22Rv1 (cell line): Measurements from ENCODE around the gene GRIK1.

ENCODE experiments used
- H3K27ac ChIP-seq: fragments of 450-650 bp; 2 replicates; pipeline ENCODE4 v1.5.1; 2017
- ZFX ChIP-seq: fragments of 450-650 bp; IDR thresholded peaks from 2 replicates; pipeline ENCODE4 v1.6.1; 2017; ENCODE audit warnings: antibody characterized with exemption, borderline replicate concordance
- TF ChIP-seq, protein P1 (sequence below): fragments of 450-650 bp; IDR thresholded peaks from 2 replicates; pipeline ENCODE4 v1.5.1; 2017; ENCODE audit warnings: mild to moderate bottlenecking

GRIK1 gene

GRCh38 chr21:29637553-29637952 is 302.2 kb downstream of the GRIK1 start:
- no peak overlapping the region for H3K27ac ChIP-seq
- TF ChIP-seq, protein P1, sequence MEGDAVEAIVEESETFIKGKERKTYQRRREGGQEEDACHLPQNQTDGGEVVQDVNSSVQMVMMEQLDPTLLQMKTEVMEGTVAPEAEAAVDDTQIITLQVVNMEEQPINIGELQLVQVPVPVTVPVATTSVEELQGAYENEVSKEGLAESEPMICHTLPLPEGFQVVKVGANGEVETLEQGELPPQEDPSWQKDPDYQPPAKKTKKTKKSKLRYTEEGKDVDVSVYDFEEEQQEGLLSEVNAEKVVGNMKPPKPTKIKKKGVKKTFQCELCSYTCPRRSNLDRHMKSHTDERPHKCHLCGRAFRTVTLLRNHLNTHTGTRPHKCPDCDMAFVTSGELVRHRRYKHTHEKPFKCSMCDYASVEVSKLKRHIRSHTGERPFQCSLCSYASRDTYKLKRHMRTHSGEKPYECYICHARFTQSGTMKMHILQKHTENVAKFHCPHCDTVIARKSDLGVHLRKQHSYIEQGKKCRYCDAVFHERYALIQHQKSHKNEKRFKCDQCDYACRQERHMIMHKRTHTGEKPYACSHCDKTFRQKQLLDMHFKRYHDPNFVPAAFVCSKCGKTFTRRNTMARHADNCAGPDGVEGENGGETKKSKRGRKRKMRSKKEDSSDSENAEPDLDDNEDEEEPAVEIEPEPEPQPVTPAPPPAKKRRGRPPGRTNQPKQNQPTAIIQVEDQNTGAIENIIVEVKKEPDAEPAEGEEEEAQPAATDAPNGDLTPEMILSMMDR = no peak
- no peak for TF ChIP-seq ZFX

DNA sequence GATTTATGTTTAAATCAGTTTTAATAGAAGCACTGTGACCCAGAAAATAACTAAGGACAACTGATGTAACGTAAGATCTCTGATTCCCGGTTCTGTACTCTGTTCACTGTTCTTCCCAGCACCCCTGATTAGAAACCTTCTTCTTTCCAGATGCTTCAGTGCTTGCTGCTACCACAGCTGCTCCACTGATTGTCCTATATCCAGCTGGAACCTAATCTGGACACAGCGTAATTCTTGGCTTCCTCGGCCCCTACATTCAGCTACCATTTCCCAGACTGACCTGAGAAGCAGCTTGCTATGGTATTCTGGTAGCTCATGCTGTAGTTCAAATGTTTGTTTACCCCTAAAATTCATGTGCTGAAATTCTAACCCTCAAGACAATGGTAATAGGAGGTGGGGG is 302.7 kb downstream of the GRIK1 start:
- H3K27ac ChIP-seq = no peak overlapping the region
- TF ChIP-seq, protein P1 = no peak
- no peak for TF ChIP-seq ZFX

- no peak overlapping the region for H3K27ac ChIP-seq
- TF ChIP-seq ZFX = no peak
- TF ChIP-seq, protein P1 = no peak
These were observed 305.4 kb downstream of the GRIK1 start for GRCh38 chr21:29634418-29634817.

DNA sequence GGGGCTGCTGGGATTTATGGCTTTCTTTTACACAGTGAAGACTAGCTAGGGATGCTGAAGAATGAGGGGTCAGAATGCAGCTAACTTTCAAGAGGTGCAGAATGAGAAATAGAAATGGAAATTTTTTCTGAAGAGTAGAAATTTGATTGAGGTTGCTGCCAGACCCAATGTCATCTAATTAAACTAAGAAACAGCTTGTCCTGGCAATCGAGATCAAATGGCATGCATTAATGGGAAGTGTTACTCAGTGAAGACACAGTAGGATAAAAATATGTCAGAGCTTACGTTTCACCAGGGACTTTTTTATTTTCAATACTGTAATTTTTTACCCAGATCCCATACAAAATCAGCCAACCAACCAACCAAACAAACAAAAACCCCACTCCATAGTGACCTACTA is 306.0 kb downstream of the GRIK1 start:
- H3K27ac ChIP-seq = no peak overlapping the region
- TF ChIP-seq ZFX = no peak
- TF ChIP-seq, protein P1 = no peak

GRCh38 chr21:29630441-29630840 is 309.4 kb downstream of the GRIK1 start:
- H3K27ac ChIP-seq = no peak overlapping the region
- no peak for TF ChIP-seq ZFX
- TF ChIP-seq, protein P1 = no peak

GRCh38 chr21:29627905-29628304 is 311.9 kb downstream of the GRIK1 start:
- no peak for TF ChIP-seq ZFX
- TF ChIP-seq, protein P1 = no peak
- H3K27ac ChIP-seq = no peak overlapping the region

DNA sequence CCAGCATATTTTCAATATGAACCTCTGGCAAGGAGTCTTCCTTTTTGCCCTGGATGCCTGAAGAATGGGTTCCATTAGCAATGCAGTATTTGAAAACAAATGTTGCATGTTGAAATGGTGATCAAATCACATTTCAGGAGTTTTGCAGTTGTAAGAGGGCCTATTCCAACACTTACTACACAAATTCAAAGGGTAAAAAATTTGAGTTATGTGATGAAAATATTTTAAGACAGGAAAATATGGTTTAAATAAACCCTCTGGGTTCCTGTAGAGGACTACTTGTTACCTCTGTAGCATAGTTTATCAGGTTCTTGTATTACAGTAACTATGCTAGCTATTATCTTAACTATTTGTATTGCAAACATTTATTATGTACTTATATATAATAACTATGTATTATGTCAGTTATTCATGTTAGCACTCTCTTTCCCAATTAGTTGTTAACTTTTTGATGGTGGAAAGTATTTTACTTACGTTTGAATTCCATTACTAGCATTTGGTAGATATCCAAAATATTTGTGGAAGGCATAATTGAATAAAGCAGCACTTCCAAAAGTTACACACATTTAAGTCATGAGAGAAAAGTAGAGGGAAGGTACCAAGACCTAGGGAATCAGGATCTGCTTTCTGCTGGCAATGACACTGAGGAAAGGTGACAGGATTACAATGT is 312.9 kb downstream of the GRIK1 start:
- H3K27ac ChIP-seq = no peak overlapping the region
- TF ChIP-seq, protein P1 = no peak
